Common myeloid progenitor, CD34-positive (primary cell): ENCODE measurements around the gene MYRIP.

Experiments used
- CTCF ChIA-PET: fragments of 350-600 bp; sonication (Branson Sonifier 250); formaldehyde crosslinking; loops from one replicate; lab custom pipeline; 2021; ENCODE audit warnings: antibody characterized with exemption; lab: Charles Lee
- POLR2A ChIA-PET: fragments of 350-600 bp; sonication (Branson Sonifier 250); formaldehyde crosslinking; loops from one replicate; lab custom pipeline; 2021; ENCODE audit warnings: antibody characterized with exemption; lab: Charles Lee
- DNase-seq, 3 donors: peaks; one replicate each; pipeline versions ENCODE4 v3.0.0 to v3.0.0-alpha.2; 2013
- H3K27ac ChIP-seq, 2 experiments: 1 replicate in 1 of 2; 2 replicates in 1 of 2; pipeline ENCODE4 v1.7.0; 2013; ENCODE audit warnings: inconsistent platforms in 2 of 2, low read length in 2 of 2, mild to moderate bottlenecking in 2 of 2, low read depth in 1 of 2, moderate library complexity in 1 of 2; ENCODE audit not compliant: severe bottlenecking in 2 of 2, insufficient read depth in 1 of 2, poor library complexity in 1 of 2
- H3K27me3 ChIP-seq, 5 experiments: replicated peaks in 2 of 5; 1 replicate in 3 of 5; 2 replicates in 2 of 5; pipeline versions ENCODE4 v1.6.1 to v1.7.0; 2013; ENCODE audit warnings: low read length in 4 of 5, mild to moderate bottlenecking in 2 of 5, moderate library complexity in 2 of 5, inconsistent platforms in 1 of 5; ENCODE audit not compliant: insufficient read depth in 5 of 5, control insufficient read depth in 4 of 5
- H3K36me3 ChIP-seq, 4 experiments: 1 replicate in 2 of 4; 2 replicates in 2 of 4; pipeline versions ENCODE4 v1.6.1 to v1.7.0; 2013; ENCODE audit warnings: low read length in 3 of 4, control low read depth in 1 of 4, mild to moderate bottlenecking in 1 of 4; ENCODE audit not compliant: control insufficient read depth in 4 of 4, insufficient read depth in 4 of 4
- H3K4me1 ChIP-seq, 4 experiments: 1 replicate in 3 of 4; 2 replicates in 1 of 4; pipeline versions ENCODE4 v1.6.1 to v1.7.1; 2013; ENCODE audit warnings: low read length in 3 of 4, mild to moderate bottlenecking in 3 of 4, control low read depth in 1 of 4, inconsistent platforms in 1 of 4, moderate library complexity in 1 of 4; ENCODE audit not compliant: control insufficient read depth in 4 of 4, insufficient read depth in 4 of 4; ENCODE audit errors: control extremely low read depth in 1 of 4
- H3K4me3 ChIP-seq, 7 experiments: 1 replicate in 4 of 7; 2 replicates in 3 of 7; pipeline versions ENCODE4 v1.5.1 to v1.7.0; 2013; ENCODE audit warnings: mild to moderate bottlenecking in 7 of 7, low read length in 6 of 7, moderate library complexity in 6 of 7, inconsistent platforms in 2 of 7, low read depth in 2 of 7, control low read depth in 1 of 7; ENCODE audit not compliant: insufficient read depth in 4 of 7, control insufficient read depth in 1 of 7; ENCODE audit errors: extremely low read depth in 1 of 7
- H3K9me3 ChIP-seq, 5 experiments: 1 replicate in 4 of 5; 2 replicates in 1 of 5; pipeline versions ENCODE4 v1.6.1 to v1.7.1; 2013; ENCODE audit warnings: low read length in 4 of 5, mild to moderate bottlenecking in 2 of 5, inconsistent platforms in 1 of 5, low read depth in 1 of 5, moderate library complexity in 1 of 5; ENCODE audit not compliant: control insufficient read depth in 4 of 5, insufficient read depth in 2 of 5; ENCODE audit errors: control extremely low read depth in 1 of 5
- WGBS: methylation state at CpG from one replicate; pipeline ENCODE4 v1.1.5; 2013; ENCODE audit not compliant: insufficient coverage; 5-methylcytosine and 5-hydroxymethylcytosine counted together

Gene MYRIP

DNA sequence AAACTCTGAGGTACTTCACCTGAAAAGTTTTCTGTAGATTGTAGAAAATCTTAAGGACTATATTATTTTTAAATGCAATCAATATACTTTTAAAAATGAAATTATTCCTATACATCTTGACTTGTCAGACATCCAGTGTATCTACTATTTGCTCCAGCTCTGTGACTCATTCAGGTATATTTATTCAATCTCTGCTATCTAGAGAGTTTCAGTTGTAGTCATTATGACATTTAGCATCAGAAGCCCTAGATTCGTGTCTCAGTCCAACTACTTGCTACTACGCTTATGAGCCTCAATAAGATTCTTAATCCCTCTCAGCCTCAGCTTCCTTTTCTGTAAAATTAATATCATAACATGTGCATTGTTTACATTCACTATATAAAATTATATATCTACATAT is 477.8 kb downstream of the MYRIP start:
- DNase-seq, result no peak
- H3K27me3 ChIP-seq, result no peaks in the 10 kb centered on the region
- H3K27ac ChIP-seq, result no peak overlapping the region
- peaks cover 0 to 17% (median 9%) of the 10 kb centered on the region in 4 experiments for H3K36me3 ChIP-seq
- POLR2A ChIA-PET, result no interaction called here
- CTCF ChIA-PET, result interaction anchor here (1.7 kb wide), 1 partner anchor 30 kb away, joined by 5 read pairs; no protein-coding TSS in a partner anchor
- peaks cover 0 to 25% (median 12%) of the 10 kb centered on the region in 5 experiments for H3K9me3 ChIP-seq
- no peak overlapping the region for H3K4me3 ChIP-seq
- H3K4me1 ChIP-seq, result no peaks in the 10 kb centered on the region
- no CpG with 5 or more reads among the region's 2 CpGs for WGBS

DNA sequence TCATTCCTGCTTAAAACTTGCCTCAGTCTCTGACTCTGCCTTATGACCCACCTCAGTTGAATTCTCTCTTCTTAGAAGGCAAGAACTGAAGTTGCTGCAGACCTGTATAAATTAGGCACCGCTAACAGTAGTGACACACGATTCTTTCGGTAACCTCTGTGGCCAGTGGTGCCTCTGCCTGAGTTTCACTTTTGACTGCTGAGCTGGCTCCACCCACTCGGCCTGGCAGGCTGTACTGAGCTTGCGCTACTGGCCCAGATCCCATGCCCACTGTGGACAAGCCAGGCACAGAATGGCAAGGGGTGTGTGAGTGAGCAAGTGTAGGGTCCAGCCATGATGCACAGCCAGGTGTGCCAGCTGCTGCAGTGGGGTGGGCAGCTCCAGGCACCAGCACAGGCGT is 481.0 kb downstream of the MYRIP start:
- peaks cover 0 to 26% (median 10%) of the 10 kb centered on the region in 4 experiments for H3K36me3 ChIP-seq
- no peak overlapping the region for H3K4me3 ChIP-seq
- no peak for DNase-seq
- no peak overlapping the region for H3K27ac ChIP-seq
- H3K27me3 ChIP-seq, result no peaks in the 10 kb centered on the region
- 100% methylated on average over 6 of the region's 6 CpGs for WGBS
- ChIA-PET POLR2A (no interaction called here), CTCF (no interaction called here)
- no peaks in the 10 kb centered on the region for H3K4me1 ChIP-seq
- H3K9me3 ChIP-seq, result peaks cover 0 to 17% (median 12%) of the 10 kb centered on the region in 5 experiments

DNA sequence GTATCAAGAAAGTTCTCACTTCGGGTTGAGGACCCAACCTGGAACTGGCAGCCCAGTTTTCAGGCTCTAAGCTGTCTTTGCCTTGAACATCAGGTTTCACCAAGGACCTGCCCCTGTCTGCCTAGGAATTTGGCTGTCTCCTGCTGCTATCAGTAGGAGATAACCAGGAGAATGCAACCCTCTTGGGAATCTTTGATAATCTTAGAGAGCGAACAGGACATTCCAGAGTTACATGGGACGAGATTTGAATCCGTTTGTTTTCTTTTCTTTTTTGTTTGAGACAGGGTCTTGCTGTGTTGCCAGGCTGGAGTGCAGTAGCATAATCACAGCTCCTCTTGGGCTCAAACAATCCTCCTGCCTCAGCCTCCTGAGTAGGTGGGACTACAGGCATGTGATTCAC is 482.1 kb downstream of the MYRIP start:
- Histone ChIP-seq H3K36me3 (peaks cover 0 to 28% (median 10%) of the 10 kb centered on the region in 4 experiments), H3K27me3 (no peaks in the 10 kb centered on the region), H3K27ac (no peak overlapping the region), H3K4me1 (no peaks in the 10 kb centered on the region), H3K4me3 (no peak overlapping the region), H3K9me3 (peaks cover 0 to 17% (median 12%) of the 10 kb centered on the region in 5 experiments)
- ChIA-PET POLR2A (no interaction called here), CTCF (interaction anchor here (0.8 to 1.4 kb wide), 2 partner anchors 17 to 115 kb away, joined by 3 to 4 read pairs; no protein-coding TSS in a partner anchor)
- 98% methylated on average over 4 of the region's 4 CpGs for WGBS
- no peak for DNase-seq

DNA sequence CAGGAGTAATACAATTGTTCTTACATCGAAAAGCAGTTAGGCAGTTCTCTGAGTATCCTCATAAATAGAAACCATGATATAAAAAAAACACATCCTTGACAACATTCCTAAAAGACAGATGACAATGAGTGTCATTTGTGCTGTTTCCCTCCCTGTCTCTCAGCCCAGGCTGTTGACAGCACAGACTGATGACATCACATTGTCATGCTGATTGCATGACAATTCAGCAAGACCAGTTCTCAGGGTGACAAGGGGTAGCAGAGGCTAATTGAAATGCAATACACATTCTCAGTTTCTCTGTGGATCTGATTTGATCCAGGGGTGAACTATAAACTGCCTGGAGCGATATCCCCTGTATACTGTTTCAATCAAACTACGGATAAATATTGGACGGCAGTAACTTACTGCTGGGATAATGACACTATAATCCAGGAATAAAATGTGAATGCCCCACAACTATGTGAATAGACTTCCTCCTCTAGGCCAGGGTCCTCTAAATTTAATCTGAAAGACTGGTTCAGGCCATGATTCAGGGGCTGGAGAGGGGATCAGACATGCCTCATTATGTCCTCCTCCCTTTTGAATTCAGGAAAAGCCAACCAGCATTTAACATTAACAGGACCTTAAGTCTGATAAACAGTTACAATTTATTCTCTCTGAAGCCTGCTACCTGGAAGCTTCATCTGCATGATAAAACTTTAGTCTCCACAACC is 483.4 kb downstream of the MYRIP start:
- no peak overlapping the region for H3K4me3 ChIP-seq
- peaks cover 0 to 17% (median 12%) of the 10 kb centered on the region in 5 experiments for H3K9me3 ChIP-seq
- H3K4me1 ChIP-seq, result no peaks in the 10 kb centered on the region
- POLR2A ChIA-PET, result no interaction called here
- H3K36me3 ChIP-seq, result peaks cover 0 to 31% (median 10%) of the 10 kb centered on the region in 4 experiments
- 100% methylated on average over 3 of the region's 4 CpGs for WGBS
- DNase-seq, result no peak
- no peak overlapping the region for H3K27ac ChIP-seq
- no peaks in the 10 kb centered on the region for H3K27me3 ChIP-seq
- CTCF ChIA-PET, result interaction anchor here (1.4 kb wide), 1 partner anchor 16 kb away, joined by 4 read pairs; no protein-coding TSS in a partner anchor

DNA sequence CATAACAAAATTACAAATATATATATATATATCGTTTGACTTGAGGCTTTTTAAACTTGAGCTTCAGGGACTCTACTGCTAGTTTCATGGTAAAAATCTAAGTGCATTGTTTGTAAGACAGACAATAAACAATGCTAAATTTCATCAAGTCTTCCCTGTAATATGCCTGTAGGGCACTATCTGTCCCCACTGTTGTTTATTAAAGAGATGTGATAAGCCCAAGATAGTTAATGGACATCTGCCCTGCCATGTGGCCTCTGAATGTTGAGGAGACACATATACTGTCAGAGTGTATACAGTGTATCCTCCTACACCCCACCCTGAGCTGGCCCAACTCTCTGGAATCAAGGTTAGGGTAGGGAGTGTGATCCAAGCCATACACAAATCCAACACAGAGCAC is 485.0 kb downstream of the MYRIP start:
- Histone ChIP-seq H3K27ac (no peak overlapping the region), H3K27me3 (no peaks in the 10 kb centered on the region), H3K9me3 (peaks cover 0 to 17% (median 12%) of the 10 kb centered on the region in 5 experiments), H3K4me3 (no peak overlapping the region), H3K4me1 (peaks cover 0 to 7% (median 1%) of the 10 kb centered on the region in 4 experiments), H3K36me3 (peaks cover 0 to 31% (median 10%) of the 10 kb centered on the region in 4 experiments)
- POLR2A ChIA-PET, result interaction anchor here (0.5 kb wide), 1 partner anchor 514 kb away, joined by 5 read pairs; no protein-coding TSS in a partner anchor
- CTCF ChIA-PET, result interaction anchor here (1.0 kb wide), 1 partner anchor 13 kb away, joined by 5 read pairs; no protein-coding TSS in a partner anchor
- DNase-seq, result no peak
- WGBS, result no CpG with 5 or more reads among the region's 1 CpG

DNA sequence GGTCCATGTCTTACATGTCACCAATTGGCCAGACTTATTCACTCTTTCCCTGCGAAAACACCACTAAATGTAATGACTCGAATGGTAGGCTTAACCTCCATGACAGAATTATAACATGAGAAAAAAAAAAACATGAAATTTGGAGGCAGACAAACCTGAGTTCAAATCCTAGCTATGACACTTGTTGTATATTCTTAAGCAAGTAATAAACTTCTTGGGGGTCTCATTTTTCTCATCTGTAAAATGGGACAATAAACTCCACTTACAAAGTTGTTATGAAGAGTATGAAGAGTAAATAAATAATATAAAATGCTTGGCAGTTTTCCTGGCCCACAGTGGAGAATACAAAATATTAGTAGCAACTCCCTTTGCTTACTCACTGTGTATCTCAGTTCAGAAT is 488.7 kb downstream of the MYRIP start:
- H3K27me3 ChIP-seq, result no peaks in the 10 kb centered on the region
- H3K27ac ChIP-seq, result no peak overlapping the region
- POLR2A ChIA-PET, result no interaction called here
- no peak overlapping the region for H3K4me3 ChIP-seq
- peaks cover 0 to 14% (median 10%) of the 10 kb centered on the region in 4 experiments for H3K4me1 ChIP-seq
- no peaks in the 10 kb centered on the region for H3K9me3 ChIP-seq
- no CpG with 5 or more reads among the region's 2 CpGs for WGBS
- DNase-seq, result no peak
- CTCF ChIA-PET, result interaction anchor here (0.6 to 2.1 kb wide), 4 partner anchors 9 to 1234 kb away, joined by 3 to 6 read pairs (median 4); no protein-coding TSS in a partner anchor
- H3K36me3 ChIP-seq, result peaks cover 0 to 17% (median under 1%) of the 10 kb centered on the region in 4 experiments
